Mucosa of stomach (tissue), 1 donor: ENCODE results near the gene NLRP4.

Experiments
- H3K27me3 ChIP-seq: one replicate; pipeline ENCODE4 v1.7.0; 2013; ENCODE audit warnings: mild to moderate bottlenecking, low read length; ENCODE audit not compliant: control insufficient read depth, insufficient read depth
- H3K36me3 ChIP-seq: one replicate; pipeline ENCODE4 v1.7.0; 2013; ENCODE audit warnings: low read length; ENCODE audit not compliant: control insufficient read depth, insufficient read depth
- H3K4me1 ChIP-seq: one replicate; pipeline ENCODE4 v1.7.0; 2013; ENCODE audit warnings: mild to moderate bottlenecking, low read length; ENCODE audit not compliant: control insufficient read depth, insufficient read depth
- H3K4me3 ChIP-seq: one replicate; pipeline ENCODE4 v1.7.0; 2013; ENCODE audit warnings: low read length
- H3K9ac ChIP-seq: one replicate; pipeline ENCODE4 v1.7.0; 2013; ENCODE audit warnings: mild to moderate bottlenecking, low read length, moderate library complexity
- H3K9me3 ChIP-seq: one replicate; pipeline ENCODE4 v1.7.0; 2013; ENCODE audit warnings: mild to moderate bottlenecking, low read length, moderate library complexity; ENCODE audit not compliant: control insufficient read depth
- donor health status: Pancreatic carcinoma.

NLRP4 gene

GRCh38 chr19:55836340-55836739 is at the start of gene NLRP4:
Gene NLRP4, plus strand, starts transcription at chr19:55836540. Its CDS starts 15,541 bp downstream, at chr19:55852081.
- H3K27me3 ChIP-seq = no peaks in the 10 kb centered on the region
- H3K9me3 ChIP-seq = no peaks in the 10 kb centered on the region
- H3K36me3 ChIP-seq = no peaks in the 10 kb centered on the region
- H3K9ac ChIP-seq = no peak within 1 kb of the TSS
- no peaks in the 10 kb centered on the region for H3K4me1 ChIP-seq
- no peak within 1 kb of the TSS for H3K4me3 ChIP-seq

- H3K9ac ChIP-seq = no peak overlapping the region
- H3K4me3 ChIP-seq = no peak overlapping the region
- H3K27me3 ChIP-seq = no peaks in the 10 kb centered on the region
- H3K9me3 ChIP-seq = no peaks in the 10 kb centered on the region
- no peaks in the 10 kb centered on the region for H3K36me3 ChIP-seq
- no peaks in the 10 kb centered on the region for H3K4me1 ChIP-seq
Measured at GRCh38 chr19:55795021-55795420, 41.3 kb upstream of the NLRP4 start.

GRCh38 chr19:55801416-55801815 is 34.9 kb upstream of the NLRP4 start:
- no peaks in the 10 kb centered on the region for H3K36me3 ChIP-seq
- no peaks in the 10 kb centered on the region for H3K9me3 ChIP-seq
- no peaks in the 10 kb centered on the region for H3K4me1 ChIP-seq
- no peaks in the 10 kb centered on the region for H3K27me3 ChIP-seq
- no peak overlapping the region for H3K4me3 ChIP-seq
- H3K9ac ChIP-seq = no peak overlapping the region

GRCh38 chr19:55802281-55802680 is 34.1 kb upstream of the NLRP4 start:
- Histone ChIP-seq H3K9me3 (no peaks in the 10 kb centered on the region), H3K4me1 (no peaks in the 10 kb centered on the region), H3K27me3 (no peaks in the 10 kb centered on the region), H3K9ac (no peak overlapping the region), H3K4me3 (no peak overlapping the region), H3K36me3 (no peaks in the 10 kb centered on the region)

- H3K9ac ChIP-seq = no peak overlapping the region
- no peaks in the 10 kb centered on the region for H3K4me1 ChIP-seq
- H3K27me3 ChIP-seq = no peaks in the 10 kb centered on the region
- no peaks in the 10 kb centered on the region for H3K9me3 ChIP-seq
- no peaks in the 10 kb centered on the region for H3K36me3 ChIP-seq
- H3K4me3 ChIP-seq = no peak overlapping the region
Measured at GRCh38 chr19:55809381-55810058, 26.8 kb upstream of the NLRP4 start.

GRCh38 chr19:55811340-55811739 is 25.0 kb upstream of the NLRP4 start:
- H3K27me3 ChIP-seq = no peaks in the 10 kb centered on the region
- no peaks in the 10 kb centered on the region for H3K4me1 ChIP-seq
- H3K36me3 ChIP-seq = no peaks in the 10 kb centered on the region
- H3K9me3 ChIP-seq = no peaks in the 10 kb centered on the region
- no peak overlapping the region for H3K4me3 ChIP-seq
- no peak overlapping the region for H3K9ac ChIP-seq

GRCh38 chr19:55812449-55812848 is 23.9 kb upstream of the NLRP4 start:
- H3K4me3 ChIP-seq = no peak overlapping the region

GRCh38 chr19:55813906-55814305 is 22.4 kb upstream of the NLRP4 start:
- Histone ChIP-seq H3K9me3 (no peaks in the 10 kb centered on the region), H3K36me3 (no peaks in the 10 kb centered on the region), H3K4me1 (no peaks in the 10 kb centered on the region), H3K27me3 (no peaks in the 10 kb centered on the region), H3K4me3 (no peak overlapping the region), H3K9ac (no peak overlapping the region)

More at GRCh38 chr19:55812449-55812848, 23.9 kb upstream of the NLRP4 start:
- Histone ChIP-seq H3K9me3 (no peaks in the 10 kb centered on the region), H3K9ac (no peak overlapping the region), H3K27me3 (no peaks in the 10 kb centered on the region), H3K4me1 (no peaks in the 10 kb centered on the region), H3K36me3 (no peaks in the 10 kb centered on the region)

GRCh38 chr19:55820037-55820436 is 16.3 kb upstream of the NLRP4 start:
- no peak overlapping the region for H3K4me3 ChIP-seq

GRCh38 chr19:55830656-55831055 is 5.7 kb upstream of the NLRP4 start:
- Histone ChIP-seq H3K4me3 (no peak overlapping the region), H3K9ac (no peak overlapping the region), H3K27me3 (no peaks in the 10 kb centered on the region), H3K4me1 (no peaks in the 10 kb centered on the region), H3K9me3 (no peaks in the 10 kb centered on the region), H3K36me3 (no peaks in the 10 kb centered on the region)

More at GRCh38 chr19:55820037-55820436, 16.3 kb upstream of the NLRP4 start:
- no peaks in the 10 kb centered on the region for H3K9me3 ChIP-seq
- H3K9ac ChIP-seq = no peak overlapping the region
- no peaks in the 10 kb centered on the region for H3K4me1 ChIP-seq
- no peaks in the 10 kb centered on the region for H3K27me3 ChIP-seq
- no peaks in the 10 kb centered on the region for H3K36me3 ChIP-seq

- Histone ChIP-seq H3K27me3 (no peaks in the 10 kb centered on the region), H3K9ac (no peak within 1 kb of the TSS), H3K4me1 (no peaks in the 10 kb centered on the region), H3K4me3 (no peak within 1 kb of the TSS), H3K36me3 (no peaks in the 10 kb centered on the region), H3K9me3 (no peaks in the 10 kb centered on the region)
Measured at GRCh38 chr19:55831846-55832245, 4.5 kb upstream of the NLRP4 start, which contains the start of gene NLRP11. Gene NLRP11, minus strand, starts transcription at chr19:55831999. Its CDS starts 13,825 bp downstream, at chr19:55818174.

GRCh38 chr19:55832676-55833075 is 3.7 kb upstream of the NLRP4 start:
- Histone ChIP-seq H3K4me3 (no peak overlapping the region), H3K36me3 (no peaks in the 10 kb centered on the region), H3K27me3 (no peaks in the 10 kb centered on the region), H3K9me3 (no peaks in the 10 kb centered on the region), H3K9ac (no peak overlapping the region), H3K4me1 (no peaks in the 10 kb centered on the region)

- Histone ChIP-seq H3K9ac (no peak overlapping the region), H3K9me3 (no peaks in the 10 kb centered on the region), H3K4me3 (no peak overlapping the region), H3K36me3 (no peaks in the 10 kb centered on the region), H3K27me3 (no peaks in the 10 kb centered on the region), H3K4me1 (no peaks in the 10 kb centered on the region)
Measured at GRCh38 chr19:55838251-55838650, 1.9 kb downstream of the NLRP4 start.
